PC-3 (cell line): ENCODE data around the gene GANC. TPM values are rescaled to one million over a fixed set of nuclear protein-coding genes. Genes with fewer than 3 reads are reported as not detected.

Experiments used
- ATAC-seq: fragments of 200-7000 bp; cut with Tn5 transposase; 2 replicates; pipeline ENCODE4 v1.9.1; 2020; ENCODE audit warnings: mild to moderate bottlenecking, moderate library complexity
- BruUV-seq: library from RNA; stranded (reverse); fragments of 400-500 nt; replicated peaks from 2 replicates; lab custom pipeline; 2021; lab: Mats Ljungman, UMichigan
- CTCF ChIA-PET: fragments of 300-600 bp; sonication (Branson Sonifier 250); formaldehyde crosslinking; loops from one replicate; lab custom pipeline; 2022; ENCODE audit warnings: antibody characterized with exemption; lab: Charles Lee
- POLR2A ChIA-PET: fragments of 300-600 bp; sonication (Branson Sonifier 250); formaldehyde crosslinking; loops from one replicate; lab custom pipeline; 2022; ENCODE audit warnings: antibody characterized with exemption; ENCODE audit not compliant: unreplicated experiment; lab: Charles Lee
- DNase-seq: peaks from one replicate; pipeline ENCODE4 v3.0.0-alpha.2; 2015
- H2AFZ ChIP-seq: fragments of 300-600 bp; sonication (generic); 2 replicates; pipeline ENCODE4 v1.6.0; 2016; ENCODE audit warnings: antibody characterized with exemption, low read length
- H3F3A ChIP-seq: fragments of 300-600 bp; sonication (generic); one replicate; pipeline ENCODE4 v1.6.0; 2017; ENCODE audit warnings: antibody characterized with exemption, low read length, control low read depth, mild to moderate bottlenecking; ENCODE audit not compliant: unreplicated experiment
- H3K27ac ChIP-seq: fragments of 300-600 bp; sonication (generic); 2 replicates; pipeline ENCODE4 v1.5.1; 2016; ENCODE audit warnings: mild to moderate bottlenecking, low read length
- H3K27me3 ChIP-seq: fragments of 300-600 bp; sonication (generic); 2 replicates; pipeline ENCODE4 v1.6.1; 2016; ENCODE audit warnings: low read length, mixed read lengths
- H3K36me3 ChIP-seq: fragments of 300-600 bp; sonication (generic); 2 replicates; pipeline ENCODE4 v1.6.1; 2016; ENCODE audit warnings: low read depth, mixed run types, low read length, mixed read lengths
- H3K4me1 ChIP-seq: fragments of 300-600 bp; sonication (generic); 2 replicates; pipeline ENCODE4 v1.5.1; 2016; ENCODE audit warnings: low read length; ENCODE audit not compliant: insufficient read depth
- H3K4me2 ChIP-seq: fragments of 300-600 bp; sonication (generic); 2 replicates; pipeline ENCODE4 v1.6.0; 2016; ENCODE audit warnings: low read length
- H3K4me3 ChIP-seq: fragments of 300-600 bp; sonication (generic); 2 replicates; pipeline ENCODE4 v1.5.1; 2016; ENCODE audit warnings: mild to moderate bottlenecking, low read length, mixed read lengths
- H3K79me2 ChIP-seq: fragments of 300-600 bp; sonication (generic); 2 replicates; pipeline ENCODE4 v1.6.1; 2017; ENCODE audit warnings: low read length, mixed read lengths
- H3K9ac ChIP-seq: fragments of 300-600 bp; sonication (generic); 2 replicates; pipeline ENCODE4 v1.6.0; 2016; ENCODE audit warnings: mild to moderate bottlenecking, low read length
- H3K9me2 ChIP-seq: fragments of 300-600 bp; sonication (generic); replicated peaks from 2 replicates; pipeline ENCODE4 v1.6.1; 2016; ENCODE audit warnings: mixed run types, low read length, mixed read lengths
- H3K9me3 ChIP-seq: fragments of 300-600 bp; sonication (generic); 2 replicates; pipeline ENCODE4 v1.6.1; 2016; ENCODE audit warnings: low read length, mixed read lengths
- H4K20me1 ChIP-seq: fragments of 300-600 bp; sonication (generic); 2 replicates; pipeline ENCODE4 v1.6.1; 2016; ENCODE audit warnings: low read length, mixed read lengths
- CTCF ChIP-seq: fragments of 300-600 bp; sonication (generic); conservative IDR thresholded peaks from 2 replicates; pipeline ENCODE4 v1.5.1; 2017; ENCODE audit warnings: antibody characterized with exemption, low read depth, mild to moderate bottlenecking, low read length
- EZH2 ChIP-seq: fragments of 300-600 bp; sonication (generic); IDR thresholded peaks from one replicate; pipeline ENCODE4 v1.6.1; 2017; ENCODE audit warnings: antibody characterized with exemption, mild to moderate bottlenecking, low read length; ENCODE audit not compliant: unreplicated experiment
- EZH2phosphoT487 ChIP-seq: fragments of 300-600 bp; sonication (generic); IDR thresholded peaks from 2 replicates; pipeline ENCODE4 v1.6.1; 2018; ENCODE audit warnings: mild to moderate bottlenecking, antibody characterized with exemption, low read length, borderline replicate concordance
- intact Hi-C: fragments of 100-400 bp; cut with micrococcal nuclease; formaldehyde crosslinking; loops from 2 replicates; pipeline ENCODE4 v1.9.0; 2023
- total RNA-seq: library from RNA; depleted of rRNA; stranded (reverse); fragments of >200 nt; gene quantifications from 2 replicates; pipeline ENCODE4 v1.2.3, GENCODE V29; 2014; rRNA removed

The GANC gene
- total RNA-seq, 1 experiment from 2014 or later = 12.4 TPM

GRCh38 chr15:42404461-42405235 is 131.6 kb downstream of the GANC start:
- POLR2A ChIA-PET = interaction anchor here (0.5 kb wide), 1 partner anchor 966 kb away, joined by 3 read pairs; no protein-coding TSS in a partner anchor
- DNase-seq (no peak), ATAC-seq (no peak)
- H3K36me3 ChIP-seq = no peaks in the 10 kb centered on the region
- CTCF ChIA-PET = no interaction called here
- H4K20me1 ChIP-seq = no peaks in the 10 kb centered on the region
- H3K9ac ChIP-seq = no peak overlapping the region
- no peak overlapping the region for H3K4me2 ChIP-seq
- intact Hi-C loops = no loop called here
- H3K27me3 ChIP-seq = no peaks in the 10 kb centered on the region
- H3K9me3 ChIP-seq = no peaks in the 10 kb centered on the region
- H3K9me2 ChIP-seq = no peaks in the 10 kb centered on the region
- H3K79me2 ChIP-seq = no peaks in the 10 kb centered on the region
- H3K4me3 ChIP-seq = no peak overlapping the region
- no peak overlapping the region for H2AFZ ChIP-seq
- BruUV-seq = no TSS peak
- H3K27ac ChIP-seq = no peak overlapping the region
- TF ChIP-seq EZH2phosphoT487 (no peak), EZH2 (no peak), CTCF (no peak)
- no peaks in the 10 kb centered on the region for H3K4me1 ChIP-seq
- H3F3A ChIP-seq = no peaks in the 10 kb centered on the region

DNA sequence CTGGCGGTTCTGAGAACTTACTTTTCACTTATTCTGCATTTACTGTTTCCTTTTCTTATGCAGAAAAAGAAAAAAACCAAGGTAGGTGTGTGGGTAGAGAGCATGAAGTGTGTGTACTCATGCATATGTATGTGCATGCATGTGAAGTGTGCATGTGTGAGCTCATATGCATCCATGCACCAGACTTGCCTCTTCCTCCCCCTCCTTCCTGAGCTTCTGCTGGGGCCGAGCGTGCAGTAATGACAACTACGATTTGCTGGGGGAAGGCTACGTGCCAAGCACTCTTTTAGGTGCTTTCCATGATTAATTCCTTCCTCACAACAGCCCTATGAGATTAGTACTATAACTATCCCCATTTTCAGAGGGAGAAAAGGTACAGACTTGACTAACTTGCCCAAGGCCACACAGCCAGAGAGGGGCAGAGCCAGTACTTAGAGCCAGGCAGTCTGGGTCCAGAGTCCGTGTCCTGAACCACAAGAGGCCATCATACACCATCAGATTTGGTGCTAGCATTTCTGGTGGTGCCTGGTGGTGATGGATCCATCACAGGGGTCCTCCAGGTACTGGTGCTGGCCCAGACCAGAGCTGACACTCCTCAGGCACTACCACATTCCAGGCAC is 133.0 kb downstream of the GANC start:
- Histone ChIP-seq H3K79me2 (no peaks in the 10 kb centered on the region), H3K9me3 (no peaks in the 10 kb centered on the region), H3F3A (no peaks in the 10 kb centered on the region), H3K4me3 (no peak overlapping the region), H3K9ac (no peak overlapping the region), H2AFZ (no peak overlapping the region), H3K27ac (no peak overlapping the region), H4K20me1 (no peaks in the 10 kb centered on the region), H3K4me1 (no peaks in the 10 kb centered on the region), H3K27me3 (no peaks in the 10 kb centered on the region), H3K36me3 (no peaks in the 10 kb centered on the region), H3K9me2 (no peaks in the 10 kb centered on the region), H3K4me2 (no peak overlapping the region)
- CTCF ChIA-PET = no interaction called here
- DNase-seq (no peak), ATAC-seq (no peak)
- TF ChIP-seq EZH2phosphoT487 = no peak
- TF ChIP-seq EZH2 = no peak
- TF ChIP-seq CTCF = no peak
- no TSS peak for BruUV-seq
- POLR2A ChIA-PET = no interaction called here
- intact Hi-C loops = no loop called here

Other genes with a start within 250 kb of the GANC start
- 0.17 and 0.55 TPM in 2 replicates for gene PLA2G4D, start 178.6 kb upstream of the GANC start, total RNA-seq
- 5.5 and 5.8 TPM in 2 replicates for gene PLA2G4F, start 116.6 kb upstream of the GANC start, total RNA-seq
- 28.5 and 46.4 TPM in 2 replicates for gene VPS39, start 64.9 kb upstream of the GANC start, total RNA-seq
- 55.8 and 56.3 TPM in 2 replicates for gene TMEM87A, start 232 bp downstream of the GANC start, total RNA-seq
- 0.40 TPM in 1 of 2 replicates, not detected in the other for gene CAPN3, start 86.3 kb downstream of the GANC start, total RNA-seq
- 25.6 and 26.8 TPM in 2 replicates for gene ZNF106, start 217.9 kb downstream of the GANC start, total RNA-seq
- gene SNAP23, start 222.4 kb downstream of the GANC start, total RNA-seq = 40.2 and 45.1 TPM in 2 replicates